ENCODE data around the gene CORO2B.

- TF ChIP-seq POLR2A (IDR thresholded peaks at IDR 0.05) (no peak), CTCF (IDR thresholded peaks at IDR 0.05) (no peak)
Measured at GRCh38 chr15:68729789-68730411, 151.1 kb downstream of the CORO2B start.
